ENCODE measurements around the gene NELFA.

DNA sequence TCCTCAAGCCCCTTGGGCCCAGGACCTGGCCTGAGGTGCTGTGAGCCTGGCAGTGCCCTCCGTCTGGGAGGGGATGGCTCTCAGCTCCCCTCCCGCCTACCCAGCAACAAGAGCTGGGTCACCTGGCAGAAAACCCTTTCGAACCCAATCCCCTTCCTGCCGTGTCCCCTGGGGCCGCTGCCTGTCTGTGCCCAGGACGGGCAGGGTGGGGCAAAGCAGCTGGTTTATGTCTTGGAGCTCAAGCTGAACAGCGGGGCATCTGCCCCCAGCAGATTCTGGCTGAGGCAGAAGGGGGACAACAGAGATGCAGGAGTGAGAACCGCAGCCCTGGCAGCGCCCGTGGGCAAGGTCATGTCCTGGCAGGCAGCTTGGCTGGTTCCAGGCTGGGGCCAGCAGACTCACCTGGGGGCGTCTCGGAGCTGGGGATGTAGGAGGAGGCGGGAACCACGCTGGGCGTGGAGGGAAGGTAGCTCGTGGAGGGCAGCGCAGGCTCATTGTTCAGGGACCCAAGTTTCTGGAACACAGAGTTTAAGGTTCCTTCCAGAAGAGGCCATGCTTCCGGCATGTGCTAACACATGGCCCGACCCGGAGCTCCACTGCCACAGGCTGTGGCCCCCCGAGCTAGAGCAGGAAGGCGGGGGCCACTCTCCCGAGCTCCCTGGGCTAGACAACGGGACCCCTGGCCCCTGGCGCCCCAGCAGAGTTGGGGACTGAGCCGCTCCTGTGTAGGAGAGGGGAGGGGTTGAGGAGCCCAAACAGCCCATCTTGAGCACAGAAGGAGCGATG lies 24.2 kb downstream of the NELFA start:
- TF ChIP-seq POLR2A (IDR thresholded peaks at IDR 0.05) (no peak), POLR2AphosphoS5 (IDR thresholded peaks at IDR 0.05) (no peak), EP300 (IDR thresholded peaks at IDR 0.05) (no peak)
- TF ChIP-seq, protein P1, sequence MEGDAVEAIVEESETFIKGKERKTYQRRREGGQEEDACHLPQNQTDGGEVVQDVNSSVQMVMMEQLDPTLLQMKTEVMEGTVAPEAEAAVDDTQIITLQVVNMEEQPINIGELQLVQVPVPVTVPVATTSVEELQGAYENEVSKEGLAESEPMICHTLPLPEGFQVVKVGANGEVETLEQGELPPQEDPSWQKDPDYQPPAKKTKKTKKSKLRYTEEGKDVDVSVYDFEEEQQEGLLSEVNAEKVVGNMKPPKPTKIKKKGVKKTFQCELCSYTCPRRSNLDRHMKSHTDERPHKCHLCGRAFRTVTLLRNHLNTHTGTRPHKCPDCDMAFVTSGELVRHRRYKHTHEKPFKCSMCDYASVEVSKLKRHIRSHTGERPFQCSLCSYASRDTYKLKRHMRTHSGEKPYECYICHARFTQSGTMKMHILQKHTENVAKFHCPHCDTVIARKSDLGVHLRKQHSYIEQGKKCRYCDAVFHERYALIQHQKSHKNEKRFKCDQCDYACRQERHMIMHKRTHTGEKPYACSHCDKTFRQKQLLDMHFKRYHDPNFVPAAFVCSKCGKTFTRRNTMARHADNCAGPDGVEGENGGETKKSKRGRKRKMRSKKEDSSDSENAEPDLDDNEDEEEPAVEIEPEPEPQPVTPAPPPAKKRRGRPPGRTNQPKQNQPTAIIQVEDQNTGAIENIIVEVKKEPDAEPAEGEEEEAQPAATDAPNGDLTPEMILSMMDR (IDR thresholded peaks at IDR 0.05), result no peak
